ENCODE measurements around the gene MRPL41.
"Not testable (repeated sequence)": the region's sequence is repeated elsewhere in the genome, so short reads cannot be mapped to it uniquely, and the experiment has no call there.

MRPL41 gene

GRCh38 chr9:137558127-137558526 is 6.4 kb downstream of the MRPL41 start:
- no peaks in the 10 kb centered on the region for H3K27me3 ChIP-seq (ENCODE audit: insufficient read depth, low read depth)
- H3K36me3 ChIP-seq (ENCODE audit: insufficient read depth): no peaks in the 10 kb centered on the region
- no peak overlapping the region for H3K9ac ChIP-seq
- H3K4me3 ChIP-seq (IDR thresholded peaks at IDR 0.05; ENCODE audit: insufficient read depth, low read depth, low read length): no peak overlapping the region
- H4K20me1 ChIP-seq (ENCODE audit: insufficient read depth): no peaks in the 10 kb centered on the region
- no peak overlapping the region for H3K27ac ChIP-seq
- H3K4me2 ChIP-seq: no peak overlapping the region
- H2AFZ ChIP-seq (ENCODE audit: low read depth): no peak overlapping the region
- H3K4me1 ChIP-seq (ENCODE audit: low read depth, poor library complexity, severe bottlenecking): no peaks in the 10 kb centered on the region
- no peaks in the 10 kb centered on the region for H3K79me2 ChIP-seq (ENCODE audit: insufficient read depth, low read depth)
- TF ChIP-seq CTCF (conservative IDR thresholded peaks at IDR 0.05; ENCODE audit: low read depth, low read length): no peak

GRCh38 chr9:137564134-137564533 is 12.5 kb downstream of the MRPL41 start:
- Histone ChIP-seq H3K4me1 (ENCODE audit: low read depth, poor library complexity, severe bottlenecking) (no peaks in the 10 kb centered on the region), H3K27me3 (ENCODE audit: insufficient read depth, low read depth) (no peaks in the 10 kb centered on the region), H3K79me2 (ENCODE audit: insufficient read depth, low read depth) (no peaks in the 10 kb centered on the region), H3K27ac (no peak overlapping the region), H4K20me1 (ENCODE audit: insufficient read depth) (no peaks in the 10 kb centered on the region), H3K4me2 (no peak overlapping the region), H3K4me3 (IDR thresholded peaks at IDR 0.05; ENCODE audit: insufficient read depth, low read depth, low read length) (no peak overlapping the region), H2AFZ (ENCODE audit: low read depth) (no peak overlapping the region), H3K9ac (no peak overlapping the region), H3K36me3 (ENCODE audit: insufficient read depth) (no peaks in the 10 kb centered on the region)
- no peak for TF ChIP-seq CTCF (conservative IDR thresholded peaks at IDR 0.05; ENCODE audit: low read depth, low read length)

- no peaks in the 10 kb centered on the region for H4K20me1 ChIP-seq (ENCODE audit: insufficient read depth)
- no peak overlapping the region for H3K9ac ChIP-seq
- H3K27ac ChIP-seq: no peak overlapping the region
- no peaks in the 10 kb centered on the region for H3K4me1 ChIP-seq (ENCODE audit: low read depth, poor library complexity, severe bottlenecking)
- no peak overlapping the region for H3K4me3 ChIP-seq (IDR thresholded peaks at IDR 0.05; ENCODE audit: insufficient read depth, low read depth, low read length)
- no peak overlapping the region for H2AFZ ChIP-seq (ENCODE audit: low read depth)
- H3K4me2 ChIP-seq: no peak overlapping the region
- no peaks in the 10 kb centered on the region for H3K79me2 ChIP-seq (ENCODE audit: insufficient read depth, low read depth)
- TF ChIP-seq CTCF (conservative IDR thresholded peaks at IDR 0.05; ENCODE audit: low read depth, low read length): no peak
- no peaks in the 10 kb centered on the region for H3K36me3 ChIP-seq (ENCODE audit: insufficient read depth)
- no peaks in the 10 kb centered on the region for H3K27me3 ChIP-seq (ENCODE audit: insufficient read depth, low read depth)
These were observed 13.2 kb downstream of the MRPL41 start for GRCh38 chr9:137564817-137565411.

GRCh38 chr9:137568445-137568844 is 16.8 kb downstream of the MRPL41 start:
- H4K20me1 ChIP-seq (ENCODE audit: insufficient read depth); H3K4me3 ChIP-seq (IDR thresholded peaks at IDR 0.05; ENCODE audit: insufficient read depth, low read depth, low read length); H3K9ac ChIP-seq; H3K4me1 ChIP-seq (ENCODE audit: low read depth, poor library complexity, severe bottlenecking); H3K4me2 ChIP-seq; H2AFZ ChIP-seq (ENCODE audit: low read depth); H3K27ac ChIP-seq; H3K79me2 ChIP-seq (ENCODE audit: insufficient read depth, low read depth); H3K36me3 ChIP-seq (ENCODE audit: insufficient read depth); H3K27me3 ChIP-seq (ENCODE audit: insufficient read depth, low read depth): not testable (repeated sequence)

- H3K27me3 ChIP-seq (ENCODE audit: insufficient read depth, low read depth): no peaks in the 10 kb centered on the region
- H3K9ac ChIP-seq: no peak overlapping the region
- peaks cover 14% of the 10 kb centered on the region; the same call in 1 of the 2 replicates for H3K79me2 ChIP-seq (ENCODE audit: insufficient read depth, low read depth)
- H3K4me3 ChIP-seq (IDR thresholded peaks at IDR 0.05; ENCODE audit: insufficient read depth, low read depth, low read length): no peak overlapping the region
- H4K20me1 ChIP-seq (ENCODE audit: insufficient read depth): no peaks in the 10 kb centered on the region
- H3K36me3 ChIP-seq (ENCODE audit: insufficient read depth): peaks cover 9% of the 10 kb centered on the region; the same call in 1 of the 2 replicates
- no peak for TF ChIP-seq CTCF (conservative IDR thresholded peaks at IDR 0.05; ENCODE audit: low read depth, low read length)
- H3K4me1 ChIP-seq (ENCODE audit: low read depth, poor library complexity, severe bottlenecking): peaks cover 2% of the 10 kb centered on the region
- no peak overlapping the region for H2AFZ ChIP-seq (ENCODE audit: low read depth)
- no peak overlapping the region for H3K4me2 ChIP-seq
- no peak overlapping the region for H3K27ac ChIP-seq
These were observed 18.0 kb downstream of the MRPL41 start for GRCh38 chr9:137569609-137570203.

All from KMS-11 (cell line).